ENCODE measurements around the gene ANXA6. TPM values are rescaled to one million over a fixed set of nuclear protein-coding genes. Genes with fewer than 3 reads are reported as not detected.

ANXA6 gene
- total and polyA plus RNA-seq, 2 of the 4 experiments (the other 2 are of a cell fraction) = 355 to 610 TPM

DNA sequence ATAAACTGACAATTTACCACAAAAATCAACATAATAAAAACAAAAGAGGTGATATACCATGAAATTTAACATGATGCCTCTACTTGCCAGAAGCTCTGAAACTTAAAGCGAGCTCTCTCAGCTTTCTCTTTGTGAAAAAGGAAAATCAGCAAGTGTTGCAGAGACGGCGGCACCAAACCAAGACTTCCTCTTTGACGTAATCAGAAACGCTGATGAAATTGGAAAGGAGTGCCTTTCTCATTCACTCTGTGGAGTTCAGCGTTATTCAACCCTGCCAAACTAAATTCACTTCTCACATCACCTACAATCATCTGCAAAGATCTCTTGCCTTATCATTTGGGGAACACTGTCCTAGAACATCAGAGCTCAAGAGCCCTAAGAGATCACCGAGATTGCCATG is 32.2 kb downstream of the ANXA6 start:
- Histone ChIP-seq H3K23ac (ENCODE audit: low read depth, low read length) (no peak overlapping the region), H3K18ac (ENCODE audit: low read depth, low read length) (no peak overlapping the region), H2AFZ (replicated peaks; ENCODE audit: low read length, poor library complexity) (no peak overlapping the region), H3K36me3 (ENCODE audit: control insufficient read depth, insufficient read depth, low read length) (peaks cover 83% of the 10 kb centered on the region), H3K9me1 (ENCODE audit: insufficient read depth, low read length) (no peaks in the 10 kb centered on the region; the same call in 1 of the 2 replicates), H2AK9ac (replicated peaks; ENCODE audit: low read depth, low read length, poor library complexity) (no peak overlapping the region), H3K79me1 (ENCODE audit: low read depth in 1 of 2, low read length in 2 of 2) (peaks cover 8 to 69% of the 10 kb centered on the region in 2 experiments; a peak in 3 of 4 replicates), H2AK5ac (ENCODE audit: low read depth, low read length) (no peak overlapping the region), H4K91ac (ENCODE audit: insufficient read depth, low read depth, low read length) (no peak overlapping the region), H3K4me3 (ENCODE audit: insufficient read depth, low read depth, low read length) (no peak overlapping the region), H2BK15ac (ENCODE audit: low read depth, low read length) (no peak overlapping the region), H2BK5ac (ENCODE audit: low read depth, low read length, poor library complexity, severe bottlenecking) (no peak overlapping the region), H2BK20ac (ENCODE audit: low read depth, low read length) (no peak overlapping the region), H3K27me3 (ENCODE audit: control insufficient read depth, insufficient read depth, low read length) (no peaks in the 10 kb centered on the region), H4K8ac (ENCODE audit: low read depth in 2 of 2, low read length in 2 of 2) (no peak overlapping the region), H3K4me1 (ENCODE audit: control insufficient read depth, insufficient read depth, low read length) (peaks cover 2% of the 10 kb centered on the region; the same call in 1 of the 2 replicates), H2BK120ac (ENCODE audit: low read depth, low read length) (no peak overlapping the region), H4K20me1 (ENCODE audit: insufficient read depth, low read length) (peaks cover 35% of the 10 kb centered on the region), H3K27ac (ENCODE audit: insufficient read depth, low read length) (no peak overlapping the region), H3K56ac (ENCODE audit: extremely low read depth, insufficient read depth, low read length) (no peak overlapping the region), H3K4ac (ENCODE audit: low read depth, low read length) (no peak overlapping the region), H3K14ac (replicated peaks; ENCODE audit: low read depth, low read length) (no peak overlapping the region), H3K4me2 (ENCODE audit: low read depth, low read length) (no peak overlapping the region), H4K5ac (ENCODE audit: low read depth, low read length) (no peak overlapping the region), H3K9me3 (ENCODE audit: control insufficient read depth, insufficient read depth, low read length) (no peaks in the 10 kb centered on the region), H3K9ac (ENCODE audit: low read depth, low read length) (no peak overlapping the region)
- CTCF ChIA-PET = interaction anchor here (0.6 to 2.8 kb wide), 12 partner anchors 10 to 526 kb away, joined by 3 to 13 read pairs (median 4); no protein-coding TSS in a partner anchor
- in situ Hi-C loops (cut with MboI; ENCODE audit: low sequenced_read_pairs) = no loop called here
- 100% methylated on average over 1 of the region's 7 CpGs; no CpG with 5 or more reads in 1 of the 2 experiments for WGBS, 2 experiments (ENCODE audit: extremely low coverage in 2 of 2, insufficient read length in 1 of 2)
- no peak for DNase-seq
- no peak for ATAC-seq (ENCODE audit: low read depth)
- POLR2A ChIA-PET (ENCODE audit: unreplicated experiment) = no interaction called here
- dilution Hi-C loops (cut with HindIII; ENCODE audit: low sequenced_read_pairs, unreplicated experiment) = no loop called here
- TF ChIP-seq MXI1 (IDR thresholded peaks at IDR 0.05; ENCODE audit: borderline replicate concordance, low read depth, low read length) (no peak), MAZ (IDR thresholded peaks at IDR 0.05; ENCODE audit: borderline replicate concordance, low read depth, low read length) (no peak), RCOR1 (IDR thresholded peaks at IDR 0.05; ENCODE audit: insufficient replicate concordance, low read length) (no peak), NFE2L2 (IDR thresholded peaks at IDR 0.05; ENCODE audit: low read depth, low read length) (no peak), RFX5 (IDR thresholded peaks at IDR 0.05; ENCODE audit: low read depth, low read length) (no peak)
- TF ChIP-seq, protein P1, sequence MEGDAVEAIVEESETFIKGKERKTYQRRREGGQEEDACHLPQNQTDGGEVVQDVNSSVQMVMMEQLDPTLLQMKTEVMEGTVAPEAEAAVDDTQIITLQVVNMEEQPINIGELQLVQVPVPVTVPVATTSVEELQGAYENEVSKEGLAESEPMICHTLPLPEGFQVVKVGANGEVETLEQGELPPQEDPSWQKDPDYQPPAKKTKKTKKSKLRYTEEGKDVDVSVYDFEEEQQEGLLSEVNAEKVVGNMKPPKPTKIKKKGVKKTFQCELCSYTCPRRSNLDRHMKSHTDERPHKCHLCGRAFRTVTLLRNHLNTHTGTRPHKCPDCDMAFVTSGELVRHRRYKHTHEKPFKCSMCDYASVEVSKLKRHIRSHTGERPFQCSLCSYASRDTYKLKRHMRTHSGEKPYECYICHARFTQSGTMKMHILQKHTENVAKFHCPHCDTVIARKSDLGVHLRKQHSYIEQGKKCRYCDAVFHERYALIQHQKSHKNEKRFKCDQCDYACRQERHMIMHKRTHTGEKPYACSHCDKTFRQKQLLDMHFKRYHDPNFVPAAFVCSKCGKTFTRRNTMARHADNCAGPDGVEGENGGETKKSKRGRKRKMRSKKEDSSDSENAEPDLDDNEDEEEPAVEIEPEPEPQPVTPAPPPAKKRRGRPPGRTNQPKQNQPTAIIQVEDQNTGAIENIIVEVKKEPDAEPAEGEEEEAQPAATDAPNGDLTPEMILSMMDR (conservative IDR thresholded peaks at IDR 0.05; ENCODE audit: low read depth, low read length) = no peak
- TF ChIP-seq, protein P2, sequence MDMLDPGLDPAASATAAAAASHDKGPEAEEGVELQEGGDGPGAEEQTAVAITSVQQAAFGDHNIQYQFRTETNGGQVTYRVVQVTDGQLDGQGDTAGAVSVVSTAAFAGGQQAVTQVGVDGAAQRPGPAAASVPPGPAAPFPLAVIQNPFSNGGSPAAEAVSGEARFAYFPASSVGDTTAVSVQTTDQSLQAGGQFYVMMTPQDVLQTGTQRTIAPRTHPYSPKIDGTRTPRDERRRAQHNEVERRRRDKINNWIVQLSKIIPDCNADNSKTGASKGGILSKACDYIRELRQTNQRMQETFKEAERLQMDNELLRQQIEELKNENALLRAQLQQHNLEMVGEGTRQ (IDR thresholded peaks at IDR 0.05; ENCODE audit: low read depth, low read length) = no peak
- BruUV-seq (replicated peaks) = no TSS peak
- intact Hi-C loops (cut with micrococcal nuclease) = no loop called here

All from IMR-90 (cell line).